AG09319 (cell line): ENCODE measurements around the gene SEMA3C.

ENCODE experiments used
- DNase-seq: peaks from one replicate; pipeline ENCODE4 v3.0.0-alpha.2; 2010; ENCODE audit warnings: low read depth; ENCODE audit errors: extremely low read depth
- CTCF ChIP-seq: IDR thresholded peaks from 2 replicates; pipeline ENCODE4 v1.5.1; 2011; ENCODE audit warnings: low read depth, mild to moderate bottlenecking, inconsistent platforms, low read length, moderate library complexity

SEMA3C gene

DNA sequence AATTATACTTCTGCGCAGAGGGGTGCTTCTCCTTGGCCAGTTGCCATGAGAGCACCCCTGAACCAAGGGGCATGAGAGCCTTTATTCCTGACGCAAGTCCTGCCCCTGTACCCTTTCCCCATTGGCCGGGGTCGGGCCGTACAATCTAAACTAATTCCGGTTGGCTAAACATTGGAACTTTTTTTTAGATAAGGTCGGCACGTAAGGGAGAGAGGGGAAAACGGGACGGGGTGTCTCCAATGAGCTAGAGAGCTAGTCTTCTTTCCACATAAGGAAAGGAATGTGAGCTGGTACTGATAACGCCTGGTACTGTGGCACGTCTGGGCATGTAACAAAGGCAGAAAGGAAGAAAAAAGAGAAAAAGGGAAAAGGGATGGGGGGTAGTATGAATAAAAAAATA lies 183.5 kb downstream of the SEMA3C start:
- DNase-seq = no peak
- no peak for TF ChIP-seq CTCF

DNA sequence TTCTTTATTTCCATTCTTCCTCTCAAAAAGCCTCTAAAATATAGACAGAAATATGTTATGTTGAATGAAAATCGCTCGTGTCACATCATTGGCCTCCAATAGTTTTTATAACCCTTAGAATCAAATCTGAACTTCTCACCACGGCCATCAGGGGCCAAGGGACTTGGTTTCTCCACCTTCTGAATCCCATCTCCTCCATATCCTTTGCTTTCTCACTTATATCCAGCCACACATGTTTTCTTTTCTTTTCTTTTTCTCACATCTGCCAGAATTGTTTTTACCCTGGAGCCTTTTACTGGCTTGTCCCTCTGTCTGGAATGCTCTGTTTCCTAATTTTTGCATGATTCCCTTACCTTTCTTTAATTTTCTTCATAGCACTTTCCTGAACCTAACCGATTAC lies 184.8 kb downstream of the SEMA3C start:
- TF ChIP-seq CTCF = no peak
- DNase-seq = no peak

GRCh38 chr7:80733333-80733915 lies 185.4 kb downstream of the SEMA3C start:
- no peak for DNase-seq
- no peak for TF ChIP-seq CTCF

DNA sequence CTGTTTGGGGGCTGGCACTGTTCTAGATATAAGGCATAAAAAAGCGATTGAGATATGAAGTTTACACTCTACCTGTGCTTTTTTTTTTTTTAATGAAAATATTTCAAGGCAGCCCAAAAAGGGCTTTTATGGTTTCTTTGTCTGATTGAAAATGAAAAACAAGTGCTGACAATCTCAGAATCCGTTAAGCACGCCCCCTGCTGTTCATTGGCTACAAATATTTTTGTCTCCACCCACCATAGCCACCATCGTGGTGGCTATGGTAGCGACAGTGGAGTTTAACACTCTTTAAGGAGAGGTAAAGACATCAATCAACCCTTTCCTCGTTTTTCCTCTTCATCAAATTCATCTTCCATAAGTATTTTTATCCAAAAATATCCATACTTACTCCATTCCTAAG lies 186.2 kb downstream of the SEMA3C start:
- TF ChIP-seq CTCF = no peak
- DNase-seq = no peak

GRCh38 chr7:80731281-80731680 lies 187.6 kb downstream of the SEMA3C start:
- no peak for TF ChIP-seq CTCF
- DNase-seq = no peak

DNA sequence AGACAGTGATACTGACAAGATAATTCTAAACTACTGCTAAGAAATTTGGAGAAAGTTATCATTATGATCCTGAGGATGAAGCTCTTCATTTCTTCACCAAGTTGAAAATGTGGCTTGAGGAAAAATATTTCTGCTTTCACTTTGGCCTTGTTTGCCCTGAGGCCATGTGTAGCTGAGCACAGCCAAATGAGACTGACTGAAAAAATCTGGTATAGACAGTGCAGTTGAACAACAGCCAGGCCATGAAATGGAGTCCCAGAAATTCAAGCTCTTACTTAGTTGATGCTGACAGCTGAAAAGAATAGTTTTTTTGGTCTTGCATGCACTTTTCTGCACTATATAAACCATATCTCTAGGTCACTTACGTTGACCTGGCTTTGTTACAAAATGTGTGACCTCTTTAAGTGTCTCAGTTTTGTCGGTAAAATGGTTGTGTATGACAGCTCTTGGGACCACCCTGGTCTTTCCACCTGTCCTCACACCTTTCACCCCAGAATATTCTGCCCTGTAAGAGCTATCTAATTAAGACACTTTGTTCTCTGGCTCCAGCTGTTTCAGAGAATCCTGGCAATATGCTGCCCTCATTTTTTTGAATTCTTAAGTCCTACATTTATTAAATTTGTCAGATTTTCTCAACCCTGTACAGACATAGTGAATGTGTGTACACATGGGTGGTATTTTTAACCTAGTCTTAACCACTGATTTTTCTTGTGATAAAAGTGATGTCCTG lies 189.1 kb downstream of the SEMA3C start:
- TF ChIP-seq CTCF = no peak
- DNase-seq = peak; percentile 75

DNA sequence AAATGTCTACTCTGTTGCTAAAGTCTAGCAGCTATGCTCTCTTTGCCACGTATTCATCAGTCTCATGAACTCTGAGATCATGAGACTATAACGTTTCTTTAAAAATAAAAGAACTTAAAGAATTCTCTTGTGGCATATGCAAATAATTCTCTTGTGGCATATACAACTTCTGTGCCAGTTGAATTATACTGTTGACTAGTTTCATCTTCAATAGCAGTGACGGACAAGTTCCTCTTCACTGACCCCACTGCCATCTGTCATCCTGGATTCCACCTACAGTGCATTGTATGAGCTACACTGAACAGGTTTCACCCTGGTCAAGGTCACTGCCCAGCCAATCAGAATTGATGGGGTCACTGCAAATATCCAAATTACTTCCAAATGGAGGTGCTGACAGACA lies 192.2 kb downstream of the SEMA3C start:
- no peak for DNase-seq
- TF ChIP-seq CTCF = no peak
